NCI-H1694 (cell line): Measurements from ENCODE around the gene ACR.
A peak's percentile ranks its signal among the peaks of the same experiment; 100 is the strongest.

Experiments
- DNase-seq: peaks from one replicate; lab custom pipeline; 2025; lab: John Stamatoyannopoulos, UW

Gene ACR

DNA sequence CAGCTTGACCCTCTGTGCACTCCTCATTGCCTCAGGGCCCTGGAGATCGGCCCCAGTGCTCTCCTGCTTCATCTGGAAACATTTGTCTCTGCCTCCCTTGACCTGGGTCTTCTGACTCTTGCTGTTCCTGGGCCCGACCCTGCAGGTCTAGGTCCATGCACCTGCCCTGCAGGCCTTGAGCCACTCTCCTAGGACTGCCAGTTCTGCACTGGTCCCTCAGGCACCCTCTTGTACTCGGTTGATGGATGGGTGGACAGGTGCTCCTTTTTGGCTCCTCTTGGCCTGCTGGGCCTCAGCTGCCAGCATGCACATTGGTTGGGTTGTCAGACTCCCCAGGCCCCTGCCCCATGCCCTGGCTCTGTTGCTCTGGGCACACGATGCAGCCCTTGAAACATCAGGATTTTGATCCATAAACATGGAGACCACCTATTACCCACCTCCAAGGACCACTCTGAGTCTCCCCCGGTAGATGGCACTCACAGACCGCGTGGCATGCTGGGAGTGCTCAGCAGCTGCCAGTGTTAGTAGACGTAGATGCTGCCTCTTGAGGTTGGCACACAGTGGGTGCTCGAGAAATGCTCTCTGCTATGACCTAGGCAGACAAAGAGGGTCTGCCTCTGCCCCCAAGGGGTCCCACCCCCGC lies 20.2 kb upstream of the ACR start:
- DNase-seq = no peak

DNA sequence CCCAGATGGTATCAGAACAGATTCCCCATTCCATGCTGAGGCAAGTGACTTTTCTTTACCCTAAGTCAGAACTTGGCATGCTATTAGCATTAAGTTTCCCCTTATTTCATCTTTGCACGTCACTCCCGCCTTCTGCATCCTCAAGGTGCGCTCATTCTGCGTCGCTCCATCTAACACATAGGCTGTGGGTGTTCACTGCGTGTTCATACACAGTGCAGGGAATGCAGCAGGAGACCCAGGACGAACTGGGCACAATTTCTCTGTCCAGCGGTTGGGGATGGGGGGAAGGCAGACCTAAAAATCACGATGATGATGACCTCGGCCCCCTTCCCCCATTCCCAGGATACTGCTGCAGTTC lies 19.7 kb upstream of the ACR start:
- no peak for DNase-seq

DNA sequence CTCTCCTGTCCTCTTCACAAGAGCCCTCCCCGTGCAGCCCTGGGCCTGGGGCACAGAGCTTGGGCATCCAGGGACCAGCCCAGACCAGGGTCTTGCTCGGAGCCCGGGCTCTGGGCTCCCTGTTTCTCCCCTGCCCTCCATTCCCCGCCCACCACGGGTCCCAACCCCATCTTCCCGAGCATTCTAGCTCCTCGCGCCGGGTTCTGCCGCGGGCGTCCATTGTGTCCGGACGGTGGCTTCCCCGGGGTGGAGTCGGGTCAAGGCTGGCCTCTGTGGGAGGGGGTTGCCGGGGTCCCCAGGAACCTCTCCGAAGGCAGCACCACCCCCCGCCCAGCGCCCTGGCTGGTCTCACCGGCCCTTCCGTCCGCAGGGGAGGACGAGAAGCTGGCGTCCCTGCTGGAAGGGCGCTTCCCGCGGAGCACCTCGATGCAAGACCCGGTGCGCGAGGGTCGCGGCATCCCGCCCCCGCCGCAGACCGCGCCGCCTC lies 18.1 kb upstream of the ACR start:
- no peak for DNase-seq

DNA sequence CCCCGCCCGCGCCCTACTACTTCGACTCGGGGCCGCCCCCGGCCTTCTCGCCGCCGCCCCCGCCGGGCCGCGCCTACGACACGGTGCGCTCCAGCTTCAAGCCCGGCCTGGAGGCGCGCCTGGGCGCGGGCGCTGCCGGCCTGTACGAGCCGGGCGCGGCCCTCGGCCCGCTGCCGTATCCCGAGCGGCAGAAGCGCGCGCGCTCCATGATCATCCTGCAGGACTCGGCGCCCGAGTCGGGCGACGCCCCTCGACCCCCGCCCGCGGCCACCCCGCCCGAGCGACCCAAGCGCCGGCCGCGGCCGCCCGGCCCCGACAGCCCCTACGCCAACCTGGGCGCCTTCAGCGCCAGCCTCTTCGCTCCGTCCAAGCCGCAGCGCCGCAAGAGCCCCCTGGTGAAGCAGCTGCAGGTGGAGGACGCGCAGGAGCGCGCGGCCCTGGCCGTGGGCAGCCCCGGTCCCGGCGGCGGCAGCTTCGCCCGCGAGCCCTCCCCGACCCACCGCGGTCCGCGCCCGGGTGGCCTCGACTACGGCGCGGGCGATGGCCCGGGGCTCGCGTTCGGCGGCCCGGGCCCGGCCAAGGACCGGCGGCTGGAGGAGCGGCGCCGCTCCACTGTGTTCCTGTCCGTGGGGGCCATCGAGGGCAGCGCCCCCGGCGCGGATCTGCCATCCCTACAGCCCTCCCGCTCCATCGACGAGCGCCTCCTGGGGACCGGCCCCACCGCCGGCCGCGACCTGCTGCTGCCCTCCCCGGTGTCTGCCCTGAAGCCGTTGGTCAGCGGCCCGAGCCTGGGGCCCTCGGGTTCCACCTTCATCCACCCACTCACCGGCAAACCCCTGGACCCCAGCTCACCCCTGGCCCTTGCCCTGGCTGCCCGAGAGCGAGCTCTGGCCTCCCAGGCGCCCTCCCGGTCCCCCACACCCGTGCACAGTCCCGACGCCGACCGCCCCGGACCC lies 17.4 kb upstream of the ACR start:
- no peak for DNase-seq

DNA sequence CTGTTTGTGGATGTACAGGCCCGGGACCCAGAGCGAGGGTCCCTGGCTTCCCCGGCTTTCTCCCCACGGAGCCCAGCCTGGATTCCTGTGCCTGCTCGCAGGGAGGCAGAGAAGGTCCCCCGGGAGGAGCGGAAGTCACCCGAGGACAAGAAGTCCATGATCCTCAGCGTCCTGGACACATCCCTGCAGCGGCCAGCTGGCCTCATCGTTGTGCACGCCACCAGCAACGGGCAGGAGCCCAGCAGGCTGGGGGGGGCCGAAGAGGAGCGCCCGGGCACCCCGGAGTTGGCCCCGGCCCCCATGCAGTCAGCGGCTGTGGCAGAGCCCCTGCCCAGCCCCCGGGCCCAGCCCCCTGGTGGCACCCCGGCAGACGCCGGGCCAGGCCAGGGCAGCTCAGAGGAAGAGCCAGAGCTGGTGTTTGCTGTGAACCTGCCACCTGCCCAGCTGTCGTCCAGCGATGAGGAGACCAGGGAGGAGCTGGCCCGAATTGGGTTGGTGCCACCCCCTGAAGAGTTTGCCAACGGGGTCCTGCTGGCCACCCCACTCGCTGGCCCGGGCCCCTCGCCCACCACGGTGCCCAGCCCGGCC lies 16.7 kb upstream of the ACR start:
- DNase-seq = no peak

DNA sequence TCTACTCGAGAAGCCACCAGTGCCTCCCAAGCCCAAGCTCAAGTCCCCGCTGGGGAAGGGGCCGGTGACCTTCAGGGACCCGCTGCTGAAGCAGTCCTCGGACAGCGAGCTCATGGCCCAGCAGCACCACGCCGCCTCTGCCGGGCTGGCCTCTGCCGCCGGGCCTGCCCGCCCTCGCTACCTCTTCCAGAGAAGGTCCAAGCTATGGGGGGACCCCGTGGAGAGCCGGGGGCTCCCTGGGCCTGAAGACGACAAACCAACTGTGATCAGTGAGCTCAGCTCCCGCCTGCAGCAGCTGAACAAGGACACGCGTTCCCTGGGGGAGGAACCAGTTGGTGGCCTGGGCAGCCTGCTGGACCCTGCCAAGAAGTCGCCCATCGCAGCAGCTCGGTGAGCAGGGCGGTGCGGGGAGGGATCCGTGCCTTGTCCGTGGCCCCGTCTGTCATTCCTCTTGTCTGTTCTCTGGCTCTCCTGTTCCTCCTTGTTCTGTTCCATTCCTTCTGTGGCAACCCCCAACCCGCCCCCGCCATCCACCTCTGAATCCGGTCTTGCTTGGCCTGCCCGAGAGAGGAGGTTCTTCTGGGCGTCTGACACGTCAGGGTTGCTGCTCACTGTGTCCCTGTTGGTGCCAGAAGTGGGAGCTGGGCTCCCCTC lies 15.8 kb upstream of the ACR start:
- no peak for DNase-seq

DNA sequence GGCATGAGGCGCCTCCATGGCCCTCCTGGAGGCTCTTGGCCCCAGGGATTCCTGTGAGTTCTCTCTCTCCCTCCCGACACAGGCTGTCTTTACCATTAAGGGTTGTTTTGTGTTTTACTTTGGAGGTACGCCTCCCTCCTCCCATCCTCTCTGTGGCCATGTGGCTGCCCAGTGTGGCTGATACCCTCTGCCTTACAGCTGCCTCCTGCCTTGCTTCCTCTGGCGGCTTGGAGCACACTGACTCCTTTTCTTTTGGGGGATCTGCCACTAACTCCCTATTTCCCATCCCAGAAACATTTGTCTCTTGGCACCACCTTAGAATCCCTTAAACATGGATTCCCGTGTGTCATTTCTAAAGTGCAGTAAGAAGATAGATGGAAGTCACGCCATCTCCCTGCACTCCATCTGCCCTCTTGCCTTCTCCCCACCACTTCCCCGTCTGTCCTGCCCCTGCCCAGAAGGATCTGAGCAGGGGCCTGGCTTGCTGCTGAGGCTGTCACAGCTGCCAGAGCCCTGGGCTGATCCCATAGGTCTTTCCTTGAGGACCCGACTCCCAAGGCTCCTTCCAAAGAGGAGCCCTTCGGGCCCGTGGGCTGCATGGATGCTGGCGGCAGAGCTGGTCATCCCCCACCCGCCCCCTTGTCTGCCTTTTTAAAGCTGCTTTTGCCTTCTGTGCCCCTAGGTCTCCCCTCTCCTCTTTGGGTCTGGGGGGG lies 15.1 kb upstream of the ACR start:
- DNase-seq = no peak

DNA sequence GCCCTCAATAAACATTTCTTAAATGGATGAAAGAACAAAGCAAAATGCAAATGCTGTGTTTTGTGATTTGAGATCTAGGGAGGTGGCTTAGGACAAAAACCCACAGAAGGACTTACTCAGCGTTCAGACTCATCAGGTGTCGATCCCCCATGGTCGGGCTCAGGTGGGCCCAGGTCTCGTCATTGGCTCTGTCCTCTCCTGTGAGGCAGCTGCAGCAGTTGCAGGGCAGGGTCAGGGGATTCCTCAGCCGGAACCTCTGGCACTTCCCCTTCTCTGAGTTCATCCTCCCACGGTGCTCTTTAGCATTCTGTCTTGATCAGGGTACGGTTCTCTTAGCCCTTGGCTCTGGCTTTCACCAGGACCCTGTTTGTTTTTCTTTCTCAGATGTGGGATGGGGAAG lies 14.0 kb upstream of the ACR start:
- no peak for DNase-seq

DNA sequence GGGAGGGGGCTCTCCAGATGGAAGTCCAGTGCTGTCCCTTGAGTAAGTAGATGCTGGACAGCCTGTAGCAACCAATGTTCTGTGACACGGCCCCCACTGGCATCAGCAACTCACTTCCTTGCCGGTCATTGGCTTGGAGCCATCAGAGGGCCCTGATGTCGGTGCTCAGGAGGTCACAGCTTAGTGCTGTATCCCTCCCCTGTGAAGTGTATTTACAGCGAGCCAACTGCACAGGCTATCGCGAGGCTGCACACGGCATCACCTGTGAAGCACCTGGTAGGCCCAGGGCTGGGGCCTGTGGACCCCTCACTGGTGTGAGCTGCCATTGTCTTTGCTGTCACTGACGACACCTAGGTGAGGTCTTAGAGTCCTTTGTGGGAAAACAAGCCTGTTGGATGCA lies 13.4 kb upstream of the ACR start:
- no peak for DNase-seq

DNA sequence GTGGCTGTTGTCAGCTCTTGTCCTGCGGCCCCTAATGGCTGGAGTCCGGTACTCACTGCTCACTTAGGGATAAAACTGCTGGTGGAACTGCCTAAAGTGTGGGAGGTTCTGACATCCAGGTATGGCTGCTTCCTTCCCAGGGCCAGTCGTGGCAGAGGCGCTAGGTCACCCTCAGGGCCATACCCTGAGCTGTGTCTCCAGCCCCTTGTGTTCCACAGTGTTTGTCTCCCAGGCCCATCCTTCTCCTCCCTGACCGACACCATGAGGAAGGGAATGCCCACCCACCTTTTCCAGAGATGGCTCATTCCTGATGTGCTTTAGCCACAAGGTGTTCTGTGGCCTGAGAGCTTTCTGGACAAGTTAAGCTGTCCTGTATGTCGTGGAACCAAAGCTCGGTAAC lies 12.4 kb upstream of the ACR start:
- no peak for DNase-seq

DNA sequence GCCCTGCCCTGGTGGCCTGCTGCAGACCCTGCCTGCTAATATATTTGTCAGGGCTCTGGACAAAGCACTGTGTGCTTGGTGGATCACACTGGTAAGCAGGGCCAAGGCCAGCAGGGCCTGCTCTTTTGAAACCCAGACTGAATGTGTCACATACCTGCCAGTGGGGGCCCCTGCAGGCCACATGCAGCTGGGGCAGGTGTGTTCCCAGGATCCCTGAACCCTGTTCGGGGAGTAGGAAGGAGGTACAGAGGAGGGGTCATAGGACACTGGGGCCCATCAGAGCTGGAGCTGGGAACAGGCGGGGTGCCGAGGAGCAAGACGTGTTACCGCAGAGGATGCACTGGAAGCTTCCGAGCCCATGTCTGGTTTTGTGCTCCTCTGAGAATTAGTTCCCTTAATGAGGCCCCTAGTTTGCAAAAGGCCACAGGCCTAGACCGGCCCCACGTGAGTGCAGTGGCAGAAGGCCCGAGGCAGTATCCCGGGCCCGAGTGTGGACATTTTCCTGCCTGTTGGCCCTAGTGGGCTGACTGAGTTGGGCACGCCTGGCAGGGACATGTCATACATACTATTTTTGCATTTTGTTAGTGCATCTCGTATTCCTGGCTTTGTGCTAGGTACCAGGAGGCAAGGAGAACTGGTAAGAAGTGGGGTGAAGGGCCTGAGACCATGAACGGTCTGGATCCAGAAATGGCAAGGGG lies 11.2 kb upstream of the ACR start:
- DNase-seq = no peak

DNA sequence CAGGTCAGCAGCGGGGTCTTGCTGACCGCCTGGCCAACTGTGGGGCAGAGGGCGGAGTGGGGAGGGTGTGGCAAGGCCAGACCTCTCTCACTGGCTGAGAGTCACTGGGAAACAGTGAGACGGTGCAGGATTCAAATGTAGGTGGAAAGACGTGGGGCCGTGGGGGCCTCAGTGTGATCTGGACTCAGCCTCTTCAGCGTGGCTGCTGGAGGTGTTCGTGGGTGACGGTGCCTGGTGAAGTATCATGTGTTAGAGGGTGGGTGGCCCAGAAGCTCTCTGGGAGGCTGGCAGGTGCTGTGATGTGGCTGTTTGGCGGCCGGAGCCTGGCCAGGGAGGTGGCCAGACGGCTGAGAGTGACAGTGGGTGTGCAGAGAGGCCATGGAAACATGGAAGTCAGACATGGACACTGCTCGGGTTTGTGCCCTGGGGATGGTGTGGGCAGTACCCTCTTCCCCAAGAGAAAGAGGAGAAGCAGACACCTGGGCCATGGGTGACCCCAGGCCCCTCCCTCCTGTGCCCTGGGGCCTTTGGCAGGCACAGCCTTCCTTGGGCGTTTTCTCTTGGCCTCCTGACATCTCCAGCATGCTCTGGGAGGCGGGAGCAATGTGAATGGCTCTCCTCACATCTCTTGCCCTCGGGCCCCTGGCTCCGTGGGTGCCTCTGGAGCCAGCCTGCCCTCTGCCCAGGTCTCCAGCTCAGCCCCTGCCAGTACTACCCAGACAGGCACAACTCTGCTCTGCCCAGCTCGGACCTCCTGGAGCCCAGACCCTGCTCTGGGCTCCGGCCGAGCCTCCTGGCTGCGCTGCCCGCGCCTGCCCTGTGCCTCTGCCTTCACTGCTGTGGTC lies 10.1 kb upstream of the ACR start:
- no peak for DNase-seq

DNA sequence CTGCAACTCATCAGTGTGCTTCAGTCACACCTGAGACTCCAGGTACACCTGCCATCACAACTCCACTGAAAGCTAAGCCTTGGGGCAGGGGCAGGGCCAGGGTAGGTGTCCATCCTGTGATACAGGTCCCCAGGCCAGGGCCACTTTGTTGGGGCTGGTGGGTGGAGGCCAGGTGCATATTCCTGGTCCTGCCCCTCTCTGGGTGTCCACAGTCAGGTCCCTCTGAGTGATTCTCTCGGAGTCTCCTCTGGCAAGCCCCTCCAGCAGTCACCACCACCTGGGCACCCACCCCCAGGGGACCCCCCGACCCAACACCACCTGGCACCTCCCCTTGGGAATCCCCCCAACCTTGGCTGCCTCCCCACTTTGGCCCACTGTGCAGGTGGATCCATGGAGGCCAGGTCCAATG lies 9.5 kb upstream of the ACR start:
- DNase-seq = no peak

DNA sequence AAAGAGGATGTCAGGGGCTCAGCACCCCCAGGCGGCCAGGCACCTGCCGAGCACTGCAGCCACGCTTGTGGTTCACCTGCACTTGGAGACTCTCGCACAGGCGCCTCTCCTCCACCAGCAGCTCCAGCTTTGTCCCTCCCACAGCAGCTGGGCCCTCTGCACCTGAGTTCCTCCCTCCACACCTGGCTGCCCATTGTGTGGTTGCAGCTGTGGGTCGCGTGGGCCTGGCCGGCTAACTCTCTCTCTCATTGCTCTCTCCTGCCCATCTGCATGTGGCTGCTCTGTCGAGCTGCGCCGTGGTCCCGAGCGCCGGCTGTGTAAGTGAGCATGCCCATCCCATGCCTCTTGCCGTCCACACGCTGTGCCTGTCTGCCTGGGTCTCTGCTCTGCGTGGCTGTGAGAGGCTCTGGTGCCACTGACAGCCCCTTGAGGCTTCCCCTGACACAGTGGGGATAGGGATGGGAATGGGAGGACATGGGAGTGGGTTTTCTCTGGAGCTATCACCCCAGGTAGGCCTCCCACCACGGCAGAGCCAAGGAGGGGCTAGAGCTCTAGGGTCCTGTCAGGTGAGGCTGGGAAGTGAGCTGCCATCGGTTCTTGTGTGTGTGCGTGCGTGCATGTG lies 8.5 kb upstream of the ACR start:
- no peak for DNase-seq

DNA sequence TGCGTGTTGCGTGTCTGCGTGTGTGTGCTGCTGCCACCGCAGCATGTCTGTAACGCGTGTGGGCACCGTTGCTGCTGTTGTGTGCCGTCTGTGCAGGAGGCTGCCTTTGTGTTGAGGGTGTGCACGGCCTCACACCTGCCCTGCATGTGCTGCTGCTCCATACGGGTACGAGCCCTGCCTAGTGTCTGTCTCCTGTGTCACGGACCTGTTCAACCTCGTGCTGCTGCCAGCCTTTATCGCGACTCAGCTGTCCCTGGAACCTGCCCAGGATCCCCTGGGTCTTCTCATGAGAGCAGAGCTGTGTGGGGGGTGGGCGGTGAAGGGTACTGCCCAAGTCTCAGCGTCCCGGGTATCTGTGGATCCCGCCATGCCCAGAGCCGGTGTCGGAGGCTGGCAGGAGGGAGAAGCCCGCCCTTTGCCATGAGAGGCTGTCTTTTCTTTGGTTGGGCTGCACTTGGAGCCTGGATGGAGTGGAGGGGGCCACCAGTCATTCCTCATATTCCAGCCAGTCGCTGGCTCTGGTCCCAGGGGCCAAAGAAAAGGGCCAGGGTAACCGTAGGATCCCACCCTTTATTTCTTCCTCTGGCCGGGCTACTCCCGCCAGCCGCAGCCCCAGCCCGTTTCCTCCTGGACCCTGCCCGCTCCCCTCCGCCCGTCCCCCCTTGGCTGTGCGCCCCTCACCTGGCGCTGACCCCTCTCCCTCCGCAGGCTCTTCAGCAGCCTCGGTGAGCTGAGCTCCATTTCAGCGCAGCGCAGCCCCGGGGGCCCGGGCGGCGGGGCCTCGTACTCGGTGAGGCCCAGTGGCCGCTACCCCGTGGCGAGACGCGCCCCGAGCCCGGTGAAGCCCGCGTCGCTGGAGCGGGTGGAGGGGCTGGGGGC lies 7.8 kb upstream of the ACR start:
- DNase-seq = no peak

DNA sequence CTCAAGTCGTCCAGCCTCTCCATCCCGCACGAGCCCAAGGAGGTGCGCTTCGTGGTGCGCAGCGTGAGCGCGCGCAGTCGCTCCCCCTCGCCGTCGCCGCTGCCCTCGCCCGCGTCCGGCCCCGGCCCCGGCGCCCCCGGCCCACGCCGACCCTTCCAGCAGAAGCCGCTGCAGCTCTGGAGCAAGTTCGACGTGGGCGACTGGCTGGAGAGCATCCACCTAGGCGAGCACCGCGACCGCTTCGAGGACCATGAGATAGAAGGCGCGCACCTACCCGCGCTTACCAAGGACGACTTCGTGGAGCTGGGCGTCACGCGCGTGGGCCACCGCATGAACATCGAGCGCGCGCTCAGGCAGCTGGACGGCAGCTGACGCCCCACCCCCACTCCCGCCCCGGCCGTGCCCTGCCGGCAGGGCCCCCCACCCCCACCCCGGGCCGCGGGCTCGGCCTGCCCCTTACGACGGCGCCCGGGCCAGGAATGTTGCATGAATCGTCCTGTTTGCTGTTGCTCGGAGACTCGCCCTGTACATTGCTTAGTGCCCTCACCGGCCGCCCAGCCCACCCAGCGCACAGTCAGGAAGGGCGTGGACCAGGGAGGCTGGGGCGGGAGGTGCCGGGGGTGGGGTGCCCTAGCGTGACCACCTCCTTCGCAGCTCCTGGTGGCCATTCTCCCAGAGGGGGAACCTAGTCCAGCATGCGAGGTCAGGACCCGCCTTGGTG lies 6.9 kb upstream of the ACR start:
- no peak for DNase-seq

DNA sequence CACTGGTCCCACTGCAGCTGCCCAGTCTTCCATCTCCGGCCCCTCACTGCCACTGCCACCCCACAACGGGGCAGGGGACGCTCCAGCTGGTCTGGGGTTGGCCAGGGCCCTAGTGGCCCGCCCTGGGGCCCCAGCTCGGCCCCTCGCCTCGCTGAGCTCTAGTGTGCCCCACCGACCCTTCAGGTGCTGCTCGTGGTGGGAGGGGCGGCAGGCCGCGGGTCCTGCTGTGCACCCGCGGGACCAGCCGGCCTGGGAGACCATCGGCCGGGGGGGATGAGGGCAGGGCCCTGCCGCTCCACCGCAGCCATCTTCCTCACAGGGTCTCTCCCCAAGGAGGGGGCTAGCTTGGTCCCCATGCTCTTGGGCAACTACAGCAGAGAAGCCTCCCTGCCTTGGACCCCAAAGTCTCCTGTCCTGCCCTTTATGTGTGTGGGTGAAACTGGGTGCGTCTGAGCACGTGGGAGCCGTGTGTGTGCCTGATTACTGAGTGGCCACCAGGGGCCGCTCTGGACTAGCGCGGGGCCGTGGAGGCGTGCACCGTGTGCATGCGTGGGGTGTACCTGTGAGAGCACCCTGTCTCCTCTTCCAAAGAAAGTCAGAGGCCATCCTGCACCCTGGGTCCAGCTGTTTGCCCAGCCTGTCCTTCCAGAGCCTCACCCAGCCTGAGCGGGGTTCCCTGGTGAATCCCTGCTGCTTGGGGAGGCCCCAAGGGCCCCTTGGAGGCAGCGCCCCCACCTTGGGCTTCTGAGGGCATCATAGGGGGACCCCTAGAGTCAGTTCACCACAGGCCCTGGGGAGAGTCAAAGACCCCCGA lies 6.0 kb upstream of the ACR start:
- peak; percentile 21 for DNase-seq
